ENCODE measurements around the gene SEMA6B.
"Not testable (repeated sequence)": the region's sequence is repeated elsewhere in the genome, so short reads cannot be mapped to it uniquely, and the experiment has no call there.

The SEMA6B gene

GRCh38 chr19:4559569-4559968 lies at the start of gene SEMA6B:
TSS of gene SEMA6B (minus strand) at chr19:4559684. CDS start at chr19:4558457, 1,227 bp downstream.
- no peak for DNase-seq (ENCODE audit: low spot score)

- DNase-seq (ENCODE audit: low spot score), result no peak
Measured at GRCh38 chr19:4606921-4607678, 47.6 kb upstream of the SEMA6B start.

- DNase-seq (ENCODE audit: low spot score), result no peak
Measured at GRCh38 chr19:4606181-4606580, 46.7 kb upstream of the SEMA6B start.

- no peak for DNase-seq (ENCODE audit: low spot score)
Measured at GRCh38 chr19:4604912-4605311, 45.4 kb upstream of the SEMA6B start.

- DNase-seq (ENCODE audit: low spot score), result no peak
Measured at GRCh38 chr19:4602915-4603314, 43.4 kb upstream of the SEMA6B start.

- no peak for DNase-seq (ENCODE audit: low spot score)
Measured at GRCh38 chr19:4602173-4602788, 42.8 kb upstream of the SEMA6B start.

- no peak for DNase-seq (ENCODE audit: low spot score)
Measured at GRCh38 chr19:4600893-4601292, 41.4 kb upstream of the SEMA6B start.

- no peak for DNase-seq (ENCODE audit: low spot score)
Measured at GRCh38 chr19:4600082-4600481, 40.6 kb upstream of the SEMA6B start.

GRCh38 chr19:4598712-4599111 lies 39.2 kb upstream of the SEMA6B start:
- DNase-seq (ENCODE audit: low spot score), result no peak

GRCh38 chr19:4597975-4598671 lies 38.6 kb upstream of the SEMA6B start:
- DNase-seq (ENCODE audit: low spot score), result peak; percentile 49

- DNase-seq (ENCODE audit: low spot score), result no peak
Measured at GRCh38 chr19:4597278-4597974, 37.9 kb upstream of the SEMA6B start.

GRCh38 chr19:4596033-4596904 lies 36.8 kb upstream of the SEMA6B start:
- DNase-seq (ENCODE audit: low spot score), result no peak

- DNase-seq (ENCODE audit: low spot score), result not testable (repeated sequence)
Measured at GRCh38 chr19:4595158-4595557, 35.7 kb upstream of the SEMA6B start.

GRCh38 chr19:4594201-4594600 lies 34.7 kb upstream of the SEMA6B start:
- no peak for DNase-seq (ENCODE audit: low spot score)

- DNase-seq (ENCODE audit: low spot score), result no peak
Measured at GRCh38 chr19:4593409-4593851, 33.9 kb upstream of the SEMA6B start.

- DNase-seq (ENCODE audit: low spot score), result no peak
Measured at GRCh38 chr19:4592445-4592844, 33.0 kb upstream of the SEMA6B start.

- DNase-seq (ENCODE audit: low spot score), result no peak
Measured at GRCh38 chr19:4591320-4591719, 31.8 kb upstream of the SEMA6B start.

GRCh38 chr19:4590559-4590958 lies 31.1 kb upstream of the SEMA6B start:
- no peak for DNase-seq (ENCODE audit: low spot score)

GRCh38 chr19:4589579-4590410 lies 30.3 kb upstream of the SEMA6B start:
- DNase-seq (ENCODE audit: low spot score), result peak; percentile 9

- DNase-seq (ENCODE audit: low spot score), result no peak
Measured at GRCh38 chr19:4588291-4588761, 28.8 kb upstream of the SEMA6B start.

All from activated CD4-positive, alpha-beta T cell treated with anti-CD3 and anti-CD28 coated beads, Interleukin-2, Interleukin-4, amounts not matched to agents 100 ng/mL and 50 ng/mL, durations not matched to agents 16 hours and 8 hours (primary cell).